GM12891 (cell line): Measurements from ENCODE around the gene EDEM3.
A peak's percentile ranks its signal among the peaks of the same experiment; 100 is the strongest.

ENCODE experiments used
- DNase-seq: peaks from one replicate; pipeline ENCODE4 v3.0.0; 2011; ENCODE audit warnings: low spot score; ENCODE audit not compliant: insufficient read length
- FAIRE-seq: peaks from 2 replicates; lab custom pipeline; 2011; peaks lifted over from hg19 to GRCh38; lab: Jason Lieb, UNC
- PAX5 ChIP-seq: IDR thresholded peaks from 2 replicates; pipeline ENCODE4 v1.6.1; 2011; ENCODE audit warnings: low read length, moderate library complexity, mild to moderate bottlenecking; ENCODE audit not compliant: insufficient read depth, severe bottlenecking
- POLR2A ChIP-seq: IDR thresholded peaks from 2 replicates; pipeline ENCODE4 v1.6.1; 2011; ENCODE audit warnings: low read depth, low read length, control low read depth
- POLR2AphosphoS5 ChIP-seq: IDR thresholded peaks from 2 replicates; pipeline ENCODE4 v1.6.1; 2011; ENCODE audit warnings: low read depth, low read length, control low read depth
- POU2F2 ChIP-seq: IDR thresholded peaks from 2 replicates; pipeline ENCODE4 v1.6.1; 2011; ENCODE audit warnings: low read depth, mild to moderate bottlenecking, control low read depth, low read length, moderate library complexity
- SPI1 ChIP-seq: IDR thresholded peaks from 2 replicates; pipeline ENCODE4 v1.6.1; 2011; ENCODE audit warnings: low read depth, low read length, control low read depth
- TAF1 ChIP-seq: IDR thresholded peaks from 2 replicates; pipeline ENCODE4 v1.6.1; 2011; ENCODE audit warnings: low read depth, low read length, control low read depth

EDEM3 gene

GRCh38 chr1:184743062-184743756, 11.4 kb downstream of the EDEM3 start:
- no peak for TF ChIP-seq PAX5
- TF ChIP-seq POLR2AphosphoS5 = no peak
- TF ChIP-seq SPI1 = no peak
- no peak for TF ChIP-seq POU2F2
- TF ChIP-seq POLR2A = no peak
- TF ChIP-seq TAF1 = no peak
- FAIRE-seq (peak; percentile 77), DNase-seq (no peak)

DNA sequence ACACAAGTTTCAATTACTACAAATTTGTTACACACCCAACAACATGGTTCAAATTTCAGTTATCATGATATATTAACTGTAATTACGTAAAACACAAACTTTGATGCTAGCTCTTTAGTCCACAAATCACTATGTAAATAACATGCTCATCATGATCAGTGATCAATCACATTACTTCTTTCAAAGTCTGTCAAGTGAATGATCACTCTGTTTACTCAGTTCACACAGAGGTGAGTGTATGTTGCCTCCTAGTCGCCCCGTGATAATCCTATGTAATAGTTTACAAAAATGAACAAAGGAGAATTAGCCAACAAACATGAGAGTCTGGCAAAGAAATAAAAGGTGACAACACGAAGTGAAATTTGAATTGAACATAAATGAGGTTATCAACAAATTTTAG, 14.3 kb downstream of the EDEM3 start:
- no peak for DNase-seq
- no peak for FAIRE-seq
- no peak for TF ChIP-seq PAX5
- no peak for TF ChIP-seq SPI1
- no peak for TF ChIP-seq TAF1
- no peak for TF ChIP-seq POU2F2
- no peak for TF ChIP-seq POLR2A
- no peak for TF ChIP-seq POLR2AphosphoS5

- TF ChIP-seq POU2F2 (no peak), TAF1 (no peak), SPI1 (no peak), POLR2A (no peak), PAX5 (no peak), POLR2AphosphoS5 (no peak)
- no peak for DNase-seq
- no peak for FAIRE-seq
Observed at GRCh38 chr1:184739796-184740195, 14.9 kb downstream of the EDEM3 start.

DNA sequence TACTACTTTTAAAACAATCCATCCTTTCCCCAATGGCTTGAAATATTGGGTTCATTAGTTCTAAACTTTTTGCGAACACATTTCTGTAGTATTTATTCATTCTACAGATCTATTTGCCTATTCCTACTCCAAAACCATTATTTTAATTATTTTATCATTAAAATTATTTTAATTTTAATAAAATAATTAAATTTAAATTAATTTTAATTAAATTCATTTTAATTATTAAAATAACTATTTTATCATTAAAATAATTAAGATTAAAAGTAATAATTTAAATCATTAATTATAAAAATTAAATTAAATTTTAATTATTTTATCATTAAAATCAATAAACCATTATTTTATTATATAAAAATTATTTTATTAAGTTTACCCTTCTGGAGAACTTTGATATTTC, 15.6 kb downstream of the EDEM3 start:
- no peak for FAIRE-seq
- no peak for DNase-seq
- TF ChIP-seq TAF1 (no peak), POU2F2 (no peak), POLR2AphosphoS5 (no peak), SPI1 (no peak), PAX5 (no peak), POLR2A (no peak)

DNA sequence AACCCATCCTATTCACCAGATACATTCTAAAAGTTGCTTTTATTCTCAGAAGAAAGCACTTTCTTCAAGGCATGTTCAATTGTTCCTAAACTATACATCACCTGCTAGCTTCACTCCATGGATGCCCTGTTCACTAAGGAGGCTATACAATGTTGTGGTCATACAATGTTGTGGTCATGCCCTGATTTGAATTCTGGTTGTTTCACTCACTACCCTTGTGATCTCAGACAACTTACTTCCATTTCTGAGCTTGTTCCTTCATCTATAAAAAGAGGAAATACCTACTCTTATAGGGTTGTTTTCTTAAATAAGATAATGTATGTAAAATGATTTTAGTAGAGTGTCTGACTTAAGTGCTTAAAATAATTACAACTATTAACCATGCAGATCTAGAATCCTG, 19.7 kb downstream of the EDEM3 start:
- TF ChIP-seq POLR2A (no peak), SPI1 (no peak), POU2F2 (no peak), POLR2AphosphoS5 (no peak), PAX5 (no peak), TAF1 (no peak)
- no peak for FAIRE-seq

GRCh38 chr1:184724843-184725242, 29.8 kb downstream of the EDEM3 start:
- TF ChIP-seq PAX5 = no peak
- TF ChIP-seq POU2F2 = no peak
- no peak for TF ChIP-seq SPI1
- TF ChIP-seq POLR2AphosphoS5 = no peak
- TF ChIP-seq POLR2A = no peak
- no peak for TF ChIP-seq TAF1
- no peak for DNase-seq
- no peak for FAIRE-seq

More for the DNA sequence above, 19.7 kb downstream of the EDEM3 start:
- DNase-seq = no peak

GRCh38 chr1:184716158-184716557, 38.5 kb downstream of the EDEM3 start:
- TF ChIP-seq TAF1 (no peak), POLR2AphosphoS5 (no peak), SPI1 (no peak), PAX5 (no peak), POU2F2 (no peak), POLR2A (no peak)
- no peak for FAIRE-seq
- DNase-seq = no peak

DNA sequence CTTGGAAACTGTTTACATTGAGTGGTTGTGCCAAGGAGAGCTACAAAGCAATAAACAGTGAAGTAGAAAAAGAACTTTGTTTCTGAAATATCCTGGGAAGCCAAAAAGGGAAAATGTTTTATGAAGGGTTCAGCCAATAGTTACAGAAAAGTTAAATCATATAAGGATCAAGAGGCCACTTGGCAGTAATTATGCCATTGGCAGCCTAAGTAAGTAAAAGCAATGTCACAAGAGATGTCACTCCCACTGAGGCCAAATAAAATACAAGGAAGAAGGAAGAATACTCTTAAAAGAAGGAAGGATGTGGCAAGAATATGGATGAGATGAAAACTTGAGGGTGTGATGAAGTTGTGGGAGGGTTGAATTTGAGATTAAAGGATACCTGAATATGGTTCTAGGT, 45.2 kb downstream of the EDEM3 start:
- no peak for TF ChIP-seq TAF1
- TF ChIP-seq POLR2AphosphoS5 = no peak
- no peak for TF ChIP-seq POLR2A
- TF ChIP-seq POU2F2 = no peak
- TF ChIP-seq SPI1 = no peak
- TF ChIP-seq PAX5 = no peak
- DNase-seq (no peak), FAIRE-seq (no peak)

DNA sequence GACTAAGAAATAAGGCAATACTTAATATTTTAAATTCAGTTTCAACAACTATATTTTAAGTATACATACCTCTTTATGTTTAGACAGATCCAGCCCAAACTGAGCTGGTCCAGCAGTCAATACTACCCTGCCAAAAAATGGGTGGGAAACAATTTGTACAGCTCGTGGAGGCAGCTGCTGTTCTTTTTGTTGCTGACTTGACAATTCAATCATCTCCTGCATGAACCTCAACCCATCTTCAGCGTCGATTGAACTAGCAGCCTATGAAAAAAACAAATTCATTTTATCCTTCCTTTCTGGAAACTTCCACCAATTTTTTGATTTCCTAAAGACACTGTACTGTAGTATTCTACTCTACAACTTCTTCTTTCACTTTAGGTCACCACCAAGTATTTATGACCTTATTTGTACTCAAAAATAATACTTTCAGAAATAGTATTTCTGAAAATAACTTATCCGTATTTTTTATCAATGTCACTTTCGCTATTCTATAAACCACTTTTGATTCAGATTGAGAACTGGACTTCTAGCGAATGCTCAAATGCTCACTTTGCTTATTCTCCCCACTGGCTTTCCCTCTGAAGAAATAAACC, 46.5 kb downstream of the EDEM3 start:
- FAIRE-seq = no peak
- no peak for TF ChIP-seq TAF1
- TF ChIP-seq PAX5 = no peak
- TF ChIP-seq POU2F2 = no peak
- TF ChIP-seq POLR2AphosphoS5 = no peak
- TF ChIP-seq POLR2A = no peak
- TF ChIP-seq SPI1 = no peak
- DNase-seq = no peak
